Esophagus muscularis mucosa (tissue), 4 donors: ENCODE data around the gene MRPL11. TPM values are rescaled to one million over a fixed set of nuclear protein-coding genes. Genes with fewer than 3 reads are reported as not detected.

ENCODE experiments used
- DNase-seq: peaks from one replicate; pipeline ENCODE4 v3.0.0-alpha.2; 2017; ENCODE audit errors: extremely low spot score
- H3K27ac ChIP-seq, 4 donors: fragments of 200-600 bp; sonication (generic); replicated peaks in 1 of 4; 1 replicate in 3 of 4; 2 replicates in 1 of 4; pipeline ENCODE4 v1.5.1; 2016 to 2019; ENCODE audit warnings: mild to moderate bottlenecking in 1 of 4
- H3K27me3 ChIP-seq, 4 donors: fragments of 200-600 bp; sonication (generic); one replicate each; pipeline versions ENCODE4 v1.5.1 to v1.6.0; 2016 to 2019
- H3K36me3 ChIP-seq, 4 donors: fragments of 200-600 bp; sonication (generic); one replicate each; pipeline ENCODE4 v1.5.1; 2016 to 2019
- H3K4me1 ChIP-seq, 4 donors: fragments of 200-600 bp; sonication (generic); one replicate each; pipeline ENCODE4 v1.5.1; 2016 to 2019
- H3K4me3 ChIP-seq, 4 donors: fragments of 200-600 bp; sonication (generic); 1 replicate in 2 of 4; 2 replicates in 2 of 4; pipeline ENCODE4 v1.5.1; 2016 to 2019; ENCODE audit warnings: mild to moderate bottlenecking in 4 of 4, moderate library complexity in 1 of 4
- H3K9me3 ChIP-seq, 4 donors: fragments of 200-600 bp; sonication (generic); 1 replicate in 3 of 4; 2 replicates in 1 of 4; pipeline ENCODE4 v1.5.1; 2016 to 2019
- CTCF ChIP-seq, 3 experiments: fragments of 200-600 bp in 2 of 3; fragments of 450-650 bp in 1 of 3; sonication (generic) in 2 of 3; IDR thresholded peaks; one replicate each; pipeline ENCODE4 v1.5.1; 2017 to 2019; ENCODE audit warnings: antibody characterized with exemption in 3 of 3, mild to moderate bottlenecking in 2 of 3, moderate library complexity in 1 of 3
- EP300 ChIP-seq: sonication (generic); formaldehyde crosslinking; IDR thresholded peaks from one replicate; pipeline ENCODE4 v1.6.1; 2017; ENCODE audit warnings: antibody characterized with exemption
- POLR2A ChIP-seq: fragments of 450-650 bp; IDR thresholded peaks from one replicate; pipeline ENCODE4 v1.6.1; 2017; ENCODE audit warnings: antibody characterized with exemption, moderate library complexity, mild to moderate bottlenecking, low read depth
- POLR2AphosphoS5 ChIP-seq, 2 donors: sonication (generic); formaldehyde crosslinking; IDR thresholded peaks; one replicate each; pipeline ENCODE4 v1.6.1; 2017; ENCODE audit warnings: antibody characterized with exemption in 2 of 2
- WGBS: methylation state at CpG from one replicate; pipeline ENCODE4 v1.1.5; 2018; 5-methylcytosine and 5-hydroxymethylcytosine counted together
- intact Hi-C: fragments of 100-400 bp; cut with DNase I; formaldehyde crosslinking; loops from one replicate; pipeline ENCODE4 v1.15.1; 2023
- total RNA-seq, 4 donors: library from RNA; depleted of rRNA; stranded (reverse); fragments of >200 nt; gene quantifications; one replicate each; pipeline versions ENCODE4 v1.1.0 to v1.2.1, GENCODE V29; 2016

Gene MRPL11
- total RNA-seq, 4 donors from 2014 or later = 46.1 to 51.5 (median 48.7) TPM

- no peaks in the 10 kb centered on the region for H3K9me3 ChIP-seq
- no peak overlapping the region for H3K4me3 ChIP-seq
- no peak for TF ChIP-seq EP300
- no peak for TF ChIP-seq POLR2AphosphoS5 (IDR thresholded peaks at IDR 0.05)
- no peak for TF ChIP-seq POLR2A
- no peak for TF ChIP-seq CTCF (IDR thresholded peaks at IDR 0.05)
- peaks cover 24 to 72% (median 52%) of the 10 kb centered on the region in 4 donors for H3K36me3 ChIP-seq
- H3K4me1 ChIP-seq = peaks cover 10 to 21% (median 17%) of the 10 kb centered on the region in 4 donors
- H3K27me3 ChIP-seq = no peaks in the 10 kb centered on the region
- WGBS = 96% methylated on average over 16 of the region's 16 CpGs
- DNase-seq = no peak
- intact Hi-C loops = no loop called here
- no peak overlapping the region for H3K27ac ChIP-seq
Measured at GRCh38 chr11:66471142-66471541, 32.5 kb upstream of the MRPL11 start.

GRCh38 chr11:66470015-66470414 is 31.4 kb upstream of the MRPL11 start:
- no peak for TF ChIP-seq EP300
- TF ChIP-seq CTCF (IDR thresholded peaks at IDR 0.05) = no peak
- TF ChIP-seq POLR2AphosphoS5 (IDR thresholded peaks at IDR 0.05) = no peak
- TF ChIP-seq POLR2A = no peak
- Histone ChIP-seq H3K27ac (no peak overlapping the region), H3K4me3 (no peak overlapping the region), H3K36me3 (peaks cover 18 to 60% (median 41%) of the 10 kb centered on the region in 4 donors), H3K27me3 (no peaks in the 10 kb centered on the region), H3K9me3 (no peaks in the 10 kb centered on the region), H3K4me1 (peaks cover 10 to 32% (median 27%) of the 10 kb centered on the region in 4 donors)
- intact Hi-C loops = no loop called here
- WGBS = 94% methylated on average over 3 of the region's 3 CpGs
- no peak for DNase-seq

GRCh38 chr11:66469441-66469840 is 30.8 kb upstream of the MRPL11 start:
- WGBS = 72% methylated on average over 1 of the region's 1 CpG
- Histone ChIP-seq H3K36me3 (peaks cover 18 to 55% (median 35%) of the 10 kb centered on the region in 4 donors), H3K27me3 (no peaks in the 10 kb centered on the region), H3K9me3 (no peaks in the 10 kb centered on the region), H3K4me1 (peaks cover 10 to 36% (median 27%) of the 10 kb centered on the region in 4 donors), H3K4me3 (no peak overlapping the region), H3K27ac (no peak overlapping the region)
- TF ChIP-seq POLR2A (no peak), CTCF (IDR thresholded peaks at IDR 0.05) (no peak), POLR2AphosphoS5 (IDR thresholded peaks at IDR 0.05) (no peak), EP300 (no peak)
- DNase-seq = no peak
- intact Hi-C loops = no loop called here

GRCh38 chr11:66468691-66469090 is 30.0 kb upstream of the MRPL11 start:
- Histone ChIP-seq H3K27ac (no peak overlapping the region), H3K4me1 (peaks cover 10 to 36% (median 27%) of the 10 kb centered on the region in 4 donors), H3K4me3 (no peak overlapping the region), H3K36me3 (peaks cover 15 to 47% (median 28%) of the 10 kb centered on the region in 4 donors), H3K9me3 (no peaks in the 10 kb centered on the region), H3K27me3 (no peaks in the 10 kb centered on the region)
- no peak for DNase-seq
- no peak for TF ChIP-seq POLR2A
- TF ChIP-seq POLR2AphosphoS5 (IDR thresholded peaks at IDR 0.05) = no peak
- intact Hi-C loops = no loop called here
- 93% methylated on average over 6 of the region's 6 CpGs for WGBS

- TF ChIP-seq POLR2A (no peak), EP300 (no peak), CTCF (IDR thresholded peaks at IDR 0.05) (no peak), POLR2AphosphoS5 (IDR thresholded peaks at IDR 0.05) (no peak)
- H3K36me3 ChIP-seq = peaks cover 5 to 38% (median 19%) of the 10 kb centered on the region in 4 donors
- intact Hi-C loops = no loop called here
- peak overlapping the region; percentile 74 to 86 (median 78) for H3K27ac ChIP-seq
- 40% methylated on average over 5 of the region's 6 CpGs for WGBS
- DNase-seq = no peak
- H3K27me3 ChIP-seq = no peaks in the 10 kb centered on the region
- peaks cover 10 to 36% (median 27%) of the 10 kb centered on the region in 4 donors for H3K4me1 ChIP-seq
- peak overlapping the region; percentile 67 to 98 (median 78) for H3K4me3 ChIP-seq
- peaks cover 0 to 4% (median 0%) of the 10 kb centered on the region in 4 donors for H3K9me3 ChIP-seq
Measured at GRCh38 chr11:66467756-66468155, 29.1 kb upstream of the MRPL11 start.
